DND-41 (cell line): Measurements from ENCODE around the gene HIVEP1.

Experiments used
- ATAC-seq: fragments of 200-7000 bp; cut with Tn5 transposase; 3 replicates; pipeline ENCODE4 v1.9.1; 2021; ENCODE audit warnings: low read depth; ENCODE audit not compliant: insufficient read depth
- DNase-seq: peaks from one replicate; pipeline ENCODE4 v3.0.0-alpha.2; 2020
- H2AFZ ChIP-seq: 2 replicates; pipeline ENCODE4 v1.6.0; 2012; ENCODE audit warnings: low read depth, low read length
- H3K27ac ChIP-seq: 2 replicates; pipeline ENCODE4 v1.5.1; 2012; ENCODE audit warnings: low read length, inconsistent platforms
- H3K27me3 ChIP-seq: fragments of 200-600 bp; sonication (generic); 2 replicates; pipeline ENCODE4 v1.6.0; 2012; ENCODE audit warnings: low read length, mild to moderate bottlenecking, inconsistent platforms; ENCODE audit not compliant: insufficient read depth, poor library complexity
- H3K36me3 ChIP-seq: 2 replicates; pipeline ENCODE4 v1.5.1; 2012; ENCODE audit warnings: low read length, inconsistent platforms; ENCODE audit not compliant: insufficient read depth
- H3K4me1 ChIP-seq: 2 replicates; pipeline ENCODE4 v1.5.1; 2012; ENCODE audit warnings: mild to moderate bottlenecking, low read length; ENCODE audit not compliant: insufficient read depth
- H3K4me2 ChIP-seq: 2 replicates; pipeline ENCODE4 v1.6.0; 2012; ENCODE audit warnings: mild to moderate bottlenecking, moderate library complexity, low read length, inconsistent platforms; ENCODE audit not compliant: insufficient read depth
- H3K4me3 ChIP-seq, 2 experiments: fragments of 200-600 bp in 1 of 2; shearing (Covaris generic) in 1 of 2; 2 replicates each; pipeline ENCODE4 v1.5.1; 2012 to 2016; ENCODE audit warnings: inconsistent platforms in 2 of 2, low read length in 2 of 2, mild to moderate bottlenecking in 2 of 2, low read depth in 1 of 2, moderate library complexity in 1 of 2
- H3K79me2 ChIP-seq: 2 replicates; pipeline ENCODE4 v1.6.0; 2012; ENCODE audit warnings: low read length, inconsistent platforms; ENCODE audit not compliant: insufficient read depth
- H3K9ac ChIP-seq: 2 replicates; pipeline ENCODE4 v1.6.0; 2012; ENCODE audit warnings: low read depth, mild to moderate bottlenecking, inconsistent platforms, low read length, moderate library complexity
- H3K9me3 ChIP-seq: 2 replicates; pipeline ENCODE4 v1.5.1; 2012; ENCODE audit warnings: low read length, moderate library complexity, mild to moderate bottlenecking, inconsistent platforms; ENCODE audit not compliant: insufficient read depth, severe bottlenecking
- H4K20me1 ChIP-seq: 2 replicates; pipeline ENCODE4 v1.6.0; 2012; ENCODE audit warnings: low read length; ENCODE audit not compliant: insufficient read depth
- CTCF ChIP-seq: IDR thresholded peaks from 2 replicates; pipeline ENCODE4 v1.5.1; 2012; ENCODE audit warnings: borderline replicate concordance, low read length, moderate library complexity, mild to moderate bottlenecking; ENCODE audit not compliant: poor library complexity, severe bottlenecking; ENCODE audit errors: extremely low read depth
- EZH2 ChIP-seq: IDR thresholded peaks from 3 replicates; pipeline ENCODE4 v1.6.1; 2012; ENCODE audit warnings: borderline replicate concordance, low read depth, mild to moderate bottlenecking, moderate library complexity, low read length, inconsistent platforms; ENCODE audit not compliant: severe bottlenecking

HIVEP1 gene

DNA sequence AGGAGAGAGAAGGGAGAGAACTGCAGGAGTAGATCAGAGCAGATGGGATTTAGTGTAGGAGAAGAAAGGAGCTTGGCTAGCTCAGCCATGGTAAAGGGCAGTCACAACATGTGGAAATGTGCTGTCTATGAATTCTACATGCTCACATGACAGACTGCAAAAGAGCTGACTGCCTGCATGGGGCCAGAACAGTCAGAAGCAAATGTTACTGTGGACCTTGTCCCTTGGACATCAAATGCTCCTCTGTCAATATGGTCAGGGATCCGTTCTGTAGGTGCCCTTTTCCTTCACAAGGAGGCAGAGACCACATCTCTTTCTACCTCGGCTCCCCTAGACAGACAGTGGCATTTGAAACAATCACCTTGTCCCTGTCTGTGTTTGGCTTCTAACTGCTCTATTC is 46.6 kb upstream of the HIVEP1 start:
- H2AFZ ChIP-seq: no peak overlapping the region
- H3K79me2 ChIP-seq: no peaks in the 10 kb centered on the region
- ATAC-seq (no peak), DNase-seq (no peak)
- H3K9ac ChIP-seq: no peak overlapping the region
- no peak for TF ChIP-seq CTCF
- no peak for TF ChIP-seq EZH2
- no peak overlapping the region for H3K4me3 ChIP-seq
- no peaks in the 10 kb centered on the region for H3K27me3 ChIP-seq
- no peaks in the 10 kb centered on the region for H3K4me1 ChIP-seq
- no peaks in the 10 kb centered on the region for H4K20me1 ChIP-seq
- no peaks in the 10 kb centered on the region for H3K36me3 ChIP-seq
- H3K4me2 ChIP-seq: no peak overlapping the region
- no peak overlapping the region for H3K27ac ChIP-seq
- H3K9me3 ChIP-seq: no peaks in the 10 kb centered on the region

- Histone ChIP-seq H3K4me2 (no peak overlapping the region), H3K79me2 (no peaks in the 10 kb centered on the region), H3K27me3 (peaks cover 2% of the 10 kb centered on the region), H3K27ac (no peak overlapping the region), H3K4me1 (no peaks in the 10 kb centered on the region), H3K4me3 (no peak overlapping the region), H4K20me1 (no peaks in the 10 kb centered on the region), H2AFZ (no peak overlapping the region), H3K9me3 (no peaks in the 10 kb centered on the region), H3K36me3 (no peaks in the 10 kb centered on the region), H3K9ac (no peak overlapping the region)
- TF ChIP-seq CTCF (no peak), EZH2 (no peak)
- ATAC-seq (no peak), DNase-seq (no peak)
Observed at GRCh38 chr6:11968241-11968806, 43.8 kb upstream of the HIVEP1 start.

- Histone ChIP-seq H4K20me1 (no peaks in the 10 kb centered on the region), H3K4me2 (no peak overlapping the region), H3K36me3 (no peaks in the 10 kb centered on the region), H3K27me3 (peaks cover 2% of the 10 kb centered on the region), H3K4me3 (no peak overlapping the region), H3K79me2 (no peaks in the 10 kb centered on the region), H3K27ac (no peak overlapping the region), H2AFZ (no peak overlapping the region), H3K9ac (no peak overlapping the region), H3K9me3 (no peaks in the 10 kb centered on the region), H3K4me1 (no peaks in the 10 kb centered on the region)
- TF ChIP-seq CTCF: no peak
- no peak for TF ChIP-seq EZH2
- ATAC-seq (no peak), DNase-seq (no peak)
Observed at GRCh38 chr6:11969092-11969491, 43.0 kb upstream of the HIVEP1 start.

DNA sequence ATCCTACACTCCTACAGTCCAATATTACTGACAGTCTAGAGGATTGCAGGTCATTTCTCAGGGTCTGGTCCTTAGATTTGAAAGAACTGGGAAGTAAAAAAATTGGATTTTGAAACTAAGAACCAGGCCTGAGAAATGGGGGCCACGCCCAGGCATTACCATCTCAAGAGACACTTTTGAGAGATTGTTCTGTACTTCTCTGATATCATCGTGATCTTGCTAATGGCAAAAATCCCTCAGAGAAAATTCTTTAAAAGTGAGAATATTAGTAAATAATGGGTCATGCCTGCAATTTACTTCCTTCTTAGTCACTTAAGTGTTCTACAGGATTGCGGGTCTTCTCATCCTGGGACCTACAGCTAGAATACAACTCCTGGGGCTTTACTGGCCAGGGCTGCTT is 42.0 kb upstream of the HIVEP1 start:
- no peak for TF ChIP-seq CTCF
- TF ChIP-seq EZH2: no peak
- H2AFZ ChIP-seq: no peak overlapping the region
- H3K4me1 ChIP-seq: no peaks in the 10 kb centered on the region
- no peaks in the 10 kb centered on the region for H3K79me2 ChIP-seq
- H4K20me1 ChIP-seq: no peaks in the 10 kb centered on the region
- H3K9me3 ChIP-seq: no peaks in the 10 kb centered on the region
- no peak overlapping the region for H3K27ac ChIP-seq
- no peak overlapping the region for H3K4me3 ChIP-seq
- no peaks in the 10 kb centered on the region for H3K36me3 ChIP-seq
- no peak overlapping the region for H3K9ac ChIP-seq
- H3K4me2 ChIP-seq: no peak overlapping the region
- H3K27me3 ChIP-seq: peaks cover 2% of the 10 kb centered on the region
- ATAC-seq (no peak), DNase-seq (no peak)
